ENCODE measurements around the gene FZD4. TPM values are rescaled to one million over a fixed set of nuclear protein-coding genes. Genes with fewer than 3 reads are reported as not detected.

Gene FZD4
- total RNA-seq, 4 donors from 2014 or later = 23.7 to 42.3 (median 31.8) TPM

- Histone ChIP-seq H3K9me3 (no peaks in the 10 kb centered on the region), H3K4me1 (no peaks in the 10 kb centered on the region), H3K36me3 (no peaks in the 10 kb centered on the region), H3K27ac (replicated peaks in 1 of 4) (no peak overlapping the region), H3K27me3 (no peaks in the 10 kb centered on the region), H3K4me3 (no peak overlapping the region)
- TF ChIP-seq EP300 (IDR thresholded peaks at IDR 0.05) (no peak), POLR2A (IDR thresholded peaks at IDR 0.05; ENCODE audit: low read depth) (no peak)
- 100% methylated on average over 1 of the region's 1 CpG for WGBS
- DNase-seq (ENCODE audit: extremely low spot score) = no peak
- intact Hi-C loops (cut with DNase I) = no loop called here
Observed at GRCh38 chr11:86902345-86902744, 52.9 kb downstream of the FZD4 start.

GRCh38 chr11:86901599-86901998 lies 53.6 kb downstream of the FZD4 start:
- TF ChIP-seq CTCF (IDR thresholded peaks at IDR 0.05) (no peak), POLR2A (IDR thresholded peaks at IDR 0.05; ENCODE audit: low read depth) (no peak), EP300 (IDR thresholded peaks at IDR 0.05) (no peak), POLR2AphosphoS5 (IDR thresholded peaks at IDR 0.05) (no peak)
- no peak for DNase-seq (ENCODE audit: extremely low spot score)
- Histone ChIP-seq H3K27ac (replicated peaks in 1 of 4) (no peak overlapping the region), H3K4me3 (no peak overlapping the region), H3K9me3 (no peaks in the 10 kb centered on the region), H3K27me3 (no peaks in the 10 kb centered on the region), H3K36me3 (no peaks in the 10 kb centered on the region), H3K4me1 (peaks cover 4 to 6% (median 6%) of the 10 kb centered on the region in 4 donors)
- intact Hi-C loops (cut with DNase I) = no loop called here
- 96% methylated on average over 3 of the region's 3 CpGs for WGBS

- WGBS = 91% methylated on average over 3 of the region's 3 CpGs
- DNase-seq (ENCODE audit: extremely low spot score) = no peak
- intact Hi-C loops (cut with DNase I) = no loop called here
Observed at GRCh38 chr11:86900162-86900561, 55.0 kb downstream of the FZD4 start.

GRCh38 chr11:86898689-86899088 lies 56.5 kb downstream of the FZD4 start:
- Histone ChIP-seq H3K36me3 (no peaks in the 10 kb centered on the region), H3K27me3 (no peaks in the 10 kb centered on the region), H3K4me1 (peaks cover 6 to 9% (median 7%) of the 10 kb centered on the region in 4 donors), H3K27ac (replicated peaks in 1 of 4) (no peak overlapping the region), H3K9me3 (no peaks in the 10 kb centered on the region), H3K4me3 (no peak overlapping the region)
- DNase-seq (ENCODE audit: extremely low spot score) = no peak
- WGBS = 92% methylated on average over 1 of the region's 1 CpG
- intact Hi-C loops (cut with DNase I) = no loop called here
- TF ChIP-seq CTCF (IDR thresholded peaks at IDR 0.05) = no peak
- no peak for TF ChIP-seq POLR2AphosphoS5 (IDR thresholded peaks at IDR 0.05)
- no peak for TF ChIP-seq EP300 (IDR thresholded peaks at IDR 0.05)
- no peak for TF ChIP-seq POLR2A (IDR thresholded peaks at IDR 0.05; ENCODE audit: low read depth)

More at GRCh38 chr11:86900162-86900561, 55.0 kb downstream of the FZD4 start:
- TF ChIP-seq POLR2A (IDR thresholded peaks at IDR 0.05; ENCODE audit: low read depth) = no peak
- no peak for TF ChIP-seq EP300 (IDR thresholded peaks at IDR 0.05)
- TF ChIP-seq POLR2AphosphoS5 (IDR thresholded peaks at IDR 0.05) = no peak
- TF ChIP-seq CTCF (IDR thresholded peaks at IDR 0.05) = no peak
- Histone ChIP-seq H3K36me3 (no peaks in the 10 kb centered on the region), H3K4me3 (no peak overlapping the region), H3K27ac (replicated peaks in 1 of 4) (no peak overlapping the region), H3K27me3 (no peaks in the 10 kb centered on the region), H3K4me1 (peaks cover 6 to 9% (median 7%) of the 10 kb centered on the region in 4 donors), H3K9me3 (no peaks in the 10 kb centered on the region)

GRCh38 chr11:86896441-86896841 lies 58.8 kb downstream of the FZD4 start:
- H3K4me1 ChIP-seq = peaks cover 6 to 9% (median 7%) of the 10 kb centered on the region in 4 donors
- no peak for TF ChIP-seq EP300 (IDR thresholded peaks at IDR 0.05)
- no peak for TF ChIP-seq POLR2A (IDR thresholded peaks at IDR 0.05; ENCODE audit: low read depth)
- TF ChIP-seq CTCF (IDR thresholded peaks at IDR 0.05) = no peak
- no peak for TF ChIP-seq POLR2AphosphoS5 (IDR thresholded peaks at IDR 0.05)
- DNase-seq (ENCODE audit: extremely low spot score) = no peak
- H3K9me3 ChIP-seq = no peaks in the 10 kb centered on the region
- no peak overlapping the region for H3K4me3 ChIP-seq
- no peak overlapping the region for H3K27ac ChIP-seq (replicated peaks in 1 of 4)
- intact Hi-C loops (cut with DNase I) = no loop called here
- WGBS = 36% methylated on average over 5 of the region's 5 CpGs
- no peaks in the 10 kb centered on the region for H3K27me3 ChIP-seq
- no peaks in the 10 kb centered on the region for H3K36me3 ChIP-seq

Other genes starting within 250 kb of the FZD4 start
- 10 to 100 TPM; 33.4 to 68.8 (median 46.4) TPM for gene PRSS23, start 154.9 kb downstream of the FZD4 start, total RNA-seq
- 10 to 100 TPM; 11.6 to 19.5 (median 14.9) TPM for gene TMEM135, start 82.5 kb upstream of the FZD4 start, total RNA-seq